Measurements from ENCODE around the gene GNGT2.

Gene GNGT2

DNA sequence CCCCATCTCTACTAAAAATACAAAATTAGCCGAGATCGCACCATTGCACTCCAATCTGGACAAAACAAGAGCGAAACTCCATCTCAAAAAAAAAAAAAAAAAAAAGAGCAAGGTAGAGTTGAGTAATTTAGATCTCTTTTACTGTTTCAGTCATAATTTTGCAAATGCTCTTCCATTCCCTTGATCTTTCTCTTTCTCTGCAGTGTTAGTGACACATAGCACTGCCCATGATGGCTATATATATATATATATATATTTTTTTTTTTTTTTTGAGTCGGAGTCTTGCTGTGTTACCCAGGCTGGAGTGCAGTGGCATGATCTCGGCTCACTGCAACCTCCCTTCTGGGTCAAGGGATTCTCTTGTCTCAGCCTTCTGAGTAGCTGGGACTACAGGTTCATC lies 32.4 kb upstream of the GNGT2 start:
- no peak overlapping the region for H3K27ac ChIP-seq (ENCODE audit: low read depth in 2 of 2, low read length in 2 of 2)
- H3K36me3 ChIP-seq (ENCODE audit: control insufficient read depth in 2 of 2, insufficient read depth in 2 of 2, low read length in 2 of 2) = no peaks in the 10 kb centered on the region
- H3K4me3 ChIP-seq (ENCODE audit: low read length in 2 of 2) = no peak overlapping the region

DNA sequence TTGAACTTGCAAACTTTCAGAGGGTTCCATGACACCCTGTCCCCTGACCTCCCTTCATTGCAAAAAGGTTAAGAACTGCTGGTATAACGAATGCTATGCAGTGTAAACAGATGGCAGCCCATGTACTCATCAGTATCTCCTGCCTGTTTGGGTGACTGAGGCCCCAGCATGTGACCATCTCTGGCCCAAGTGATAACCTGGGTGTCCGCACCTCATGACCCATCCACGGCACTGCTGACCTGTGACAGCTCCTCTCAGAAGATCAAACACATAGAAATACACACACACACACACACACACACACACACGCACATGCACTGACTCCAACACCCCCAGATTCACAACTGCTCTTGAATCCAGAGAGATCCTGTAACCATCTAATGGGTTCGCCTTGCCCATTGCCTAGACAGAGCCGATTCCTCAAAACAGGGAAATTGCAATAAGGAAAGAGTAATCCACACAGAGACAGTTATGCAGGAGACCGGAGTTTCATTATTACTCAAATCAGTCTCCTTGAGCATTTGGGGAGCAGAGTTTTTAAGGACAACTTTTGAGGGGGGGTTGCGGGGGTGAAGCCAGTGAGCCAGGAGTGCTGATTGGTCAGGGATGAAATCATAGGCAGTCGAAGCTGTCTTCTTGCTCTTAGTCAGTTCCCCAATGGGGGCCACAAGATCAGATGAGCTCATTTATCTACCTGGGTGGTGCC lies 31.5 kb upstream of the GNGT2 start:
- Histone ChIP-seq H3K27ac (ENCODE audit: low read depth in 2 of 2, low read length in 2 of 2) (no peak overlapping the region), H3K4me3 (ENCODE audit: low read length in 2 of 2) (no peak overlapping the region), H3K4me1 (ENCODE audit: control insufficient read depth in 2 of 2, insufficient read depth in 2 of 2, low read length in 2 of 2) (no peaks in the 10 kb centered on the region), H3K9ac (ENCODE audit: low read depth in 1 of 2, low read length in 2 of 2) (no peak overlapping the region), H3K36me3 (ENCODE audit: control insufficient read depth in 2 of 2, insufficient read depth in 2 of 2, low read length in 2 of 2) (no peaks in the 10 kb centered on the region), H3K9me3 (ENCODE audit: control insufficient read depth in 2 of 2, low read length in 2 of 2) (no peaks in the 10 kb centered on the region), H3K27me3 (ENCODE audit: control insufficient read depth in 2 of 2, insufficient read depth in 2 of 2, low read length in 2 of 2) (no peaks in the 10 kb centered on the region)

More for the DNA sequence above, 32.4 kb upstream of the GNGT2 start:
- Histone ChIP-seq H3K4me1 (ENCODE audit: control insufficient read depth in 2 of 2, insufficient read depth in 2 of 2, low read length in 2 of 2) (no peaks in the 10 kb centered on the region), H3K9ac (ENCODE audit: low read depth in 1 of 2, low read length in 2 of 2) (no peak overlapping the region), H3K27me3 (ENCODE audit: control insufficient read depth in 2 of 2, insufficient read depth in 2 of 2, low read length in 2 of 2) (no peaks in the 10 kb centered on the region), H3K9me3 (ENCODE audit: control insufficient read depth in 2 of 2, low read length in 2 of 2) (no peaks in the 10 kb centered on the region)

DNA sequence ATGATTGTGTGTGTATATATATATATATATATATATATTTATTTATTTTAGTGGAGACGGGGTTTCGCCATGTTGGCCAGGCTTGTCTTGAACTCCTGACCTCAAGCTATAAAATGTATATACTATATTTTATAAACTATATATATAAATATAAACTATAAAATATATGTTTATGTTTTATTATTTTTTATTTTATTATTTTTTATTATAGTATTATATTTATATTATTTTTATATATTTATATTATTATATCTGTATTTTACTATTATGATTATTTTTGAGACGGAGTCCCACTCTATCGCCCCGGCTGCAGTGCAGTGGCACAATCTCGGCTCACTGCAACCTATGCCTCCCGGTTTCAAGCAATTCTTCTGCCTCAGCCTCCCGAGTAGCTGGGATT lies 30.7 kb upstream of the GNGT2 start:
- H3K27ac ChIP-seq (ENCODE audit: low read depth in 2 of 2, low read length in 2 of 2) = no peak overlapping the region
- no peaks in the 10 kb centered on the region for H3K4me1 ChIP-seq (ENCODE audit: control insufficient read depth in 2 of 2, insufficient read depth in 2 of 2, low read length in 2 of 2)

GRCh38 chr17:49240619-49241018 lies 30.2 kb upstream of the GNGT2 start:
- Histone ChIP-seq H3K27ac (ENCODE audit: low read depth in 2 of 2, low read length in 2 of 2) (no peak overlapping the region), H3K4me1 (ENCODE audit: control insufficient read depth in 2 of 2, insufficient read depth in 2 of 2, low read length in 2 of 2) (no peaks in the 10 kb centered on the region), H3K9ac (ENCODE audit: low read depth in 1 of 2, low read length in 2 of 2) (no peak overlapping the region), H3K9me3 (ENCODE audit: control insufficient read depth in 2 of 2, low read length in 2 of 2) (no peaks in the 10 kb centered on the region), H3K27me3 (ENCODE audit: control insufficient read depth in 2 of 2, insufficient read depth in 2 of 2, low read length in 2 of 2) (no peaks in the 10 kb centered on the region), H3K36me3 (ENCODE audit: control insufficient read depth in 2 of 2, insufficient read depth in 2 of 2, low read length in 2 of 2) (no peaks in the 10 kb centered on the region), H3K4me3 (ENCODE audit: low read length in 2 of 2) (no peak overlapping the region)

More for the DNA sequence above, 30.7 kb upstream of the GNGT2 start:
- no peak overlapping the region for H3K9ac ChIP-seq (ENCODE audit: low read depth in 1 of 2, low read length in 2 of 2)
- no peaks in the 10 kb centered on the region for H3K9me3 ChIP-seq (ENCODE audit: control insufficient read depth in 2 of 2, low read length in 2 of 2)
- no peak overlapping the region for H3K4me3 ChIP-seq (ENCODE audit: low read length in 2 of 2)
- no peaks in the 10 kb centered on the region for H3K36me3 ChIP-seq (ENCODE audit: control insufficient read depth in 2 of 2, insufficient read depth in 2 of 2, low read length in 2 of 2)
- H3K27me3 ChIP-seq (ENCODE audit: control insufficient read depth in 2 of 2, insufficient read depth in 2 of 2, low read length in 2 of 2) = no peaks in the 10 kb centered on the region

DNA sequence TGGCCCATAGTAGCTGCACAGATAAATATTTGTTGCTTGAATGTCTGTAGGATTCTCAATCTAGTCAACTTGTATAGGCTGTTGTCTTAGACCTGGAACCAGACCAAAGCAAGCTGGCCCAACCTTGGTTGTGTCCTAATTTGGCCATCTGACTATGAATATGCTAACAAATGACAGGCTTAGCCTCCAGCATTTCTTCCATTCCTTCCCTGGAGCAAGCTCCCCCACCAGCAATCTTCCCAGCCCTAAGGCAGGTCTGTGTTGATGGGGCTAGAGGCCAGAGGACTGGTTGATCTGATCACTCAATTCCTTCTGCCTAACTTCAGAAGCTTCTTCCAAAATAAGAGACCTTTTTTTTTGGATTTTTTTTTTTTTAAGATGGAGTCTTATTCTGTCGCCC lies 29.6 kb upstream of the GNGT2 start:
- Histone ChIP-seq H3K27ac (ENCODE audit: low read depth in 2 of 2, low read length in 2 of 2) (no peak overlapping the region), H3K36me3 (ENCODE audit: control insufficient read depth in 2 of 2, insufficient read depth in 2 of 2, low read length in 2 of 2) (no peaks in the 10 kb centered on the region), H3K4me1 (ENCODE audit: control insufficient read depth in 2 of 2, insufficient read depth in 2 of 2, low read length in 2 of 2) (no peaks in the 10 kb centered on the region), H3K9ac (ENCODE audit: low read depth in 1 of 2, low read length in 2 of 2) (no peak overlapping the region), H3K27me3 (ENCODE audit: control insufficient read depth in 2 of 2, insufficient read depth in 2 of 2, low read length in 2 of 2) (no peaks in the 10 kb centered on the region), H3K4me3 (ENCODE audit: low read length in 2 of 2) (no peak overlapping the region), H3K9me3 (ENCODE audit: control insufficient read depth in 2 of 2, low read length in 2 of 2) (no peaks in the 10 kb centered on the region)

DNA sequence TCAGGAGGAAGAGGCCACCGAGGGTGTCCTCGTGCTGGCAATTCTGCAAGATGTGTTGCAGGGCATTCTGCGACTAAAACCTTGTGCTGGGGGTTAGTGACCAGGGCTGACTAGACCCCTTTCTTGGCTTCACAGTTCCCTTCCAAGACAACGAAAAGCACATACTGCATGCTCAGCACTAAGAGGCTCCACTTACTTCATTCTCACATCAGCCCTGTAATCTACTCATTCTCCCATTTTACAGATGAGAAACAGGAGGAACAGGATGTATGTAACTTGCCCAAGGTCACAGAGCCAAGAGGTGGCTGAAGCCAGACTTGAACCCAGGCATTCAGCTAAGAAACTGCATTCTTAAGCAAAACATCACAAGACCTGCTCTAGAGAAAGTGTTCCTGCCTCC lies 25.5 kb upstream of the GNGT2 start:
- Histone ChIP-seq H3K27me3 (ENCODE audit: control insufficient read depth in 2 of 2, insufficient read depth in 2 of 2, low read length in 2 of 2) (peaks cover 0 to 3% of the 10 kb centered on the region in 2 donors), H3K4me3 (ENCODE audit: low read length in 2 of 2) (no peak overlapping the region), H3K9me3 (ENCODE audit: control insufficient read depth in 2 of 2, low read length in 2 of 2) (no peaks in the 10 kb centered on the region), H3K36me3 (ENCODE audit: control insufficient read depth in 2 of 2, insufficient read depth in 2 of 2, low read length in 2 of 2) (no peaks in the 10 kb centered on the region), H3K4me1 (ENCODE audit: control insufficient read depth in 2 of 2, insufficient read depth in 2 of 2, low read length in 2 of 2) (peaks cover 3% of the 10 kb centered on the region in 2 donors), H3K27ac (ENCODE audit: low read depth in 2 of 2, low read length in 2 of 2) (no peak overlapping the region), H3K9ac (ENCODE audit: low read depth in 1 of 2, low read length in 2 of 2) (no peak overlapping the region)

DNA sequence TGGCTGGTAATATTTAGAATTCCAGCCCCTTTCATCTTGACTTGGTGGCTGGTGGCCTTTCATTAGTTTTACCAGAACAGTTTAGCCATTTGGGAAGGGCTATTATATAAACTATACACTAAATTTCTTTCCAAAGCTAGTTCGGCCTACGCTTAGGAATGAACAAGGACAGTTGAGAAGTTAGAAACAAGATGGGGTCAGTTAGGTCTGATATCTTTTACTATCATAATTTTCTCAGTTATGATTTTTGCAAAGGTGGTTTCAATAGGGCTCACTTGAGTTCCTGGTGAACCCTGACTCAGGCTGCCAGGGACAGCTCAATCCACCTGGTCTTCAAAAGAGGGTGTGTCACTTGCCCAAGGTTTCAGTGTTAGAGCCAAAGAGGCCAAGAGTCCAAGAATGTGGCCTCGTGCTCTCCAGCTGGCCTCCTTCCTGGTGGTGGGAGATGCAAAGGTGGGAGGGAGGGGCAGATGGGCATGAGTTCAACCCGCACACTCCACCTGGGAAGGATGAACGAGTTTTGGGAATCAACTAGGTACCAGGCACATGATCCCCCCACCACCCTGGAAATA lies 24.2 kb upstream of the GNGT2 start:
- Histone ChIP-seq H3K27me3 (ENCODE audit: control insufficient read depth in 2 of 2, insufficient read depth in 2 of 2, low read length in 2 of 2) (peaks cover 2 to 10% of the 10 kb centered on the region in 2 donors), H3K4me1 (ENCODE audit: control insufficient read depth in 2 of 2, insufficient read depth in 2 of 2, low read length in 2 of 2) (peaks cover 7 to 11% of the 10 kb centered on the region in 2 donors), H3K4me3 (ENCODE audit: low read length in 2 of 2) (no peak overlapping the region), H3K9me3 (ENCODE audit: control insufficient read depth in 2 of 2, low read length in 2 of 2) (no peaks in the 10 kb centered on the region), H3K36me3 (ENCODE audit: control insufficient read depth in 2 of 2, insufficient read depth in 2 of 2, low read length in 2 of 2) (no peaks in the 10 kb centered on the region), H3K9ac (ENCODE audit: low read depth in 1 of 2, low read length in 2 of 2) (no peak overlapping the region), H3K27ac (ENCODE audit: low read depth in 2 of 2, low read length in 2 of 2) (no peak overlapping the region)

DNA sequence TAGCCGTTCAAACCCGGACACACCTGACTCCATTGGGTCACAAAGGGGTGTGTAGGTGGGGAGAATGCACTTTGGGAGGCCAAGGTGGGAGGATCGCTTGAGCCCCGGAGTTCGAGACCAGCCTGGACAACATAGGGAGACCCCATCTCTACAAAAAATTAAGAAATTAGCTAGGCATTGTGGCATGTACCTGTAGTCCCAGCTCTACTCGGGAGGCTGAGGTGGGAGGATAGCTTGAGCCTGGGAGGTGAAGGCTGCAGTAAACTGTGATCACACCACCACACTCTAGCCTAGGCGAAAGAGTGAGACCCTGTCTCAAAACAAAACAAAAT lies 21.2 kb upstream of the GNGT2 start:
- Histone ChIP-seq H3K27me3 (ENCODE audit: control insufficient read depth in 2 of 2, insufficient read depth in 2 of 2, low read length in 2 of 2) (peaks cover 17 to 24% of the 10 kb centered on the region in 2 donors), H3K4me1 (ENCODE audit: control insufficient read depth in 2 of 2, insufficient read depth in 2 of 2, low read length in 2 of 2) (peaks cover 9 to 11% of the 10 kb centered on the region in 2 donors), H3K9me3 (ENCODE audit: control insufficient read depth in 2 of 2, low read length in 2 of 2) (no peaks in the 10 kb centered on the region), H3K27ac (ENCODE audit: low read depth in 2 of 2, low read length in 2 of 2) (no peak overlapping the region), H3K36me3 (ENCODE audit: control insufficient read depth in 2 of 2, insufficient read depth in 2 of 2, low read length in 2 of 2) (no peaks in the 10 kb centered on the region), H3K9ac (ENCODE audit: low read depth in 1 of 2, low read length in 2 of 2) (no peak overlapping the region), H3K4me3 (ENCODE audit: low read length in 2 of 2) (peak overlapping the region; percentile 74 to 82)

DNA sequence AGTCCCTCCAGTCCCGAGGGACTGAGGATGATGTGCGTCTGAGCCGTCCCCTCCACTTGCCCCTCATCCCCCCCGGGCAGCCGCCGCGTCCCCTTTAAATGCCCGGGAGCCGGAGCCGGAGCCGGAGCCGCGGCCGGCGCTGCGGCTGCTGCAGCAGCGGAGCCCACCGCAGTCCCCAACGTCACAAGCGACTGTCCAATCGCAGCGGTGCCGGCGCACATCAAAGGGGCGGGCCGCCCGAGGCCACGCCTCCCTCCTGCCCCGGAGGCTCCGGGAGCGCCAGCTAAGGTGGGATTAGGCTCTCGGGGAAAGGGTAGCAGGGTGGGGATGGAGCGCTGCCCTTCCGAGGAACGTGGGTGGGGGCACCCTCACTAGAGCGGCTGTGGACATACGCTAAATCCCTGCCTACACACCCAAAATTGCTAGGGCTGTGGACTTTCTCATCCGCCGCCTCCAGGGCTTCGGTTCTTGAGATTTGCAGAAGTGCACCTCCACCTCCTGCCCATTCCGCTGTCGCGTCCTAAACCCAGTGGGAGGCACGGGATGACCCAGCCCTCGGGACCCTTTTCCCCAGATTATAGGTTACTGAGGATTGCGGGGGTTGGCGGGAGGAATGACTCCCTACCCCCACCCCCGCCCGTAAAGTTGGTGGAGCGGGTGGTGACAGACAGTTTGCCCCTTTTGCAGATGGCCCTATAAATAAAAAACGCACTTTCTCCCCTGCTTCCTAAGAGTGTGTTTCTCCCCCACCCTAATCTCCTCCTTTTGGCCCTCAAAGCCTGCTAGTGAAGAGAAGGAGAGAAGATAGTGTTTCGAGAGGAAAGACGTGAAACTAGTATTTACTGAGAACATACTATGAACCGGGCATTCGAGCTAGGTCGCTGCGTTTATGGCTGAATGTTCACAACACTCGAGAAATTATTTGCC lies 20.5 kb upstream of the GNGT2 start, which contains the start of gene PHOSPHO1:
Gene PHOSPHO1 (minus strand): TSS at position 152 of the 927 bp plus-strand sequence. CDS start 4,096 bp downstream, outside the sequence.
- Histone ChIP-seq H3K4me1 (ENCODE audit: control insufficient read depth in 2 of 2, insufficient read depth in 2 of 2, low read length in 2 of 2) (peaks cover 9 to 11% of the 10 kb centered on the region in 2 donors), H3K9ac (ENCODE audit: low read depth in 1 of 2, low read length in 2 of 2) (peak within 1 kb of the TSS; percentile 47 to 56), H3K9me3 (ENCODE audit: control insufficient read depth in 2 of 2, low read length in 2 of 2) (no peaks in the 10 kb centered on the region), H3K27ac (ENCODE audit: low read depth in 2 of 2, low read length in 2 of 2) (no peak within 1 kb of the TSS), H3K36me3 (ENCODE audit: control insufficient read depth in 2 of 2, insufficient read depth in 2 of 2, low read length in 2 of 2) (no peaks in the 10 kb centered on the region), H3K27me3 (ENCODE audit: control insufficient read depth in 2 of 2, insufficient read depth in 2 of 2, low read length in 2 of 2) (peaks cover 17 to 29% of the 10 kb centered on the region in 2 donors), H3K4me3 (ENCODE audit: low read length in 2 of 2) (peak within 1 kb of the TSS; percentile 74 to 82)

Data from mucosa of rectum (tissue), 2 donors.